HepG2 (cell line): Measurements from ENCODE around the gene ANKRD49. TPM values are rescaled to one million over a fixed set of nuclear protein-coding genes. Genes with fewer than 3 reads are reported as not detected.

ENCODE experiments used
- ATAC-seq: fragments of 200-7000 bp; cut with Tn5 transposase; 3 replicates; pipeline ENCODE4 v1.9.1; 2020; ENCODE audit warnings: mild to moderate bottlenecking, moderate library complexity
- BruUV-seq: library from RNA; stranded (reverse); fragments of 400-500 nt; replicated peaks from 2 replicates; lab custom pipeline; 2021; lab: Mats Ljungman, UMichigan
- CTCF ChIA-PET: fragments of 300-600 bp; formaldehyde crosslinking; extraction: SDS; loops from one replicate; lab custom pipeline; 2021; ENCODE audit warnings: low total read pairs, inconsistent platforms, low intra/inter-chr PET ratio; lab: Yijun Ruan, JAX
- POLR2A ChIA-PET: fragments of 350-600 bp; sonication (Branson Sonifier 250); formaldehyde crosslinking; loops from one replicate; lab custom pipeline; 2020; ENCODE audit warnings: antibody characterized with exemption, inconsistent platforms; lab: Yijun Ruan, JAX
- DNase-seq: peaks from one replicate; pipeline ENCODE4 v3.0.0-alpha.2; 2015; ENCODE audit warnings: low spot score
- FAIRE-seq: peaks from 3 replicates; lab custom pipeline; 2011; peaks lifted over from hg19 to GRCh38; lab: Jason Lieb, UNC
- H2AFZ ChIP-seq: one replicate; pipeline ENCODE4 v1.6.1; 2011; ENCODE audit warnings: low read length, inconsistent platforms
- H3K27ac ChIP-seq: fragments of 300-600 bp; 3 replicates; pipeline ENCODE4 v1.8.0; 2011; ENCODE audit warnings: mixed run types, mild to moderate bottlenecking, mixed read lengths, low read length, inconsistent platforms; ENCODE audit not compliant: insufficient read depth; ENCODE audit errors: extremely low read length
- H3K27me3 ChIP-seq, 2 experiments: fragments of 200-600 bp in 1 of 2; 2 replicates in 1 of 2; 3 replicates in 1 of 2; pipeline versions ENCODE4 v1.6.0 to v1.8.0; 2011; ENCODE audit warnings: low read length in 2 of 2, mild to moderate bottlenecking in 2 of 2, moderate library complexity in 2 of 2, inconsistent platforms in 1 of 2; ENCODE audit not compliant: insufficient read depth in 2 of 2, control insufficient read depth in 1 of 2
- H3K36me3 ChIP-seq, 2 experiments: fragments of 200-600 bp in 1 of 2; replicated peaks in 1 of 2; 2 replicates in 1 of 2; 3 replicates in 1 of 2; pipeline versions ENCODE4 v1.5.1 to v1.8.0; 2011; ENCODE audit warnings: low read length in 2 of 2, inconsistent platforms in 1 of 2; ENCODE audit not compliant: insufficient read depth in 2 of 2, control insufficient read depth in 1 of 2
- H3K4me1 ChIP-seq: 2 replicates; pipeline ENCODE4 v1.5.1; 2012; ENCODE audit warnings: low read length, inconsistent platforms; ENCODE audit not compliant: insufficient read depth
- H3K4me2 ChIP-seq: 2 replicates; pipeline ENCODE4 v1.6.0; 2011; ENCODE audit warnings: low read depth, low read length, inconsistent platforms
- H3K4me3 ChIP-seq, 3 experiments: fragments of 200-600 bp in 1 of 3; sonication (generic), shearing (Covaris generic) in 1 of 3; replicated peaks in 1 of 3; 2 replicates each; pipeline ENCODE4 v1.5.1; 2011 to 2016; ENCODE audit warnings: low read length in 3 of 3, inconsistent platforms in 2 of 3, low read depth in 2 of 3, mild to moderate bottlenecking in 2 of 3, control low read depth in 1 of 3, mixed read lengths in 1 of 3; ENCODE audit not compliant: insufficient read depth in 1 of 3
- H3K79me2 ChIP-seq: one replicate; pipeline ENCODE4 v1.6.1; 2011; ENCODE audit warnings: low read length, inconsistent platforms; ENCODE audit not compliant: insufficient read depth
- H3K9ac ChIP-seq: 2 replicates; pipeline ENCODE4 v1.6.0; 2011; ENCODE audit warnings: mild to moderate bottlenecking, low read depth, low read length, inconsistent platforms; ENCODE audit not compliant: insufficient read depth
- H3K9me3 ChIP-seq: 2 replicates; pipeline ENCODE4 v1.5.1; 2012; ENCODE audit warnings: mild to moderate bottlenecking, low read length
- H4K20me1 ChIP-seq: 2 replicates; pipeline ENCODE4 v1.6.0; 2011; ENCODE audit warnings: inconsistent platforms, mild to moderate bottlenecking, low read length, moderate library complexity; ENCODE audit not compliant: insufficient read depth
- CREM ChIP-seq, 2 experiments: sonication (generic) in 1 of 2; formaldehyde crosslinking in 1 of 2; IDR thresholded peaks; 2 replicates each; pipeline versions ENCODE4 v1.4.0 to v1.6.1; 2016 to 2020; ENCODE audit warnings: antibody characterized with exemption in 1 of 2, mild to moderate bottlenecking in 1 of 2, missing genetic modification reagents in 1 of 2
- FOXA1 ChIP-seq, 2 experiments: fragments of 450-650 bp in 1 of 2; sonication (generic) in 1 of 2; formaldehyde crosslinking in 1 of 2; IDR thresholded peaks; 2 replicates each; pipeline versions ENCODE4 v1.4.0 to v1.6.1; 2016 to 2020; ENCODE audit warnings: missing genetic modification reagents in 1 of 2
- FOXP1 ChIP-seq, 2 experiments: fragments of 450-650 bp in 1 of 2; IDR thresholded peaks; 2 replicates each; pipeline ENCODE4 v1.6.1; 2017 to 2018; ENCODE audit warnings: antibody characterized with exemption in 1 of 2
- HNRNPLL ChIP-seq: fragments of 200-400 bp; formaldehyde crosslinking; IDR thresholded peaks from 2 replicates; pipeline ENCODE4 v1.6.1; 2017; ENCODE audit warnings: mild to moderate bottlenecking, low read depth, low read length; ENCODE audit not compliant: poor library complexity, severe bottlenecking
- KMT2B ChIP-seq: IDR thresholded peaks from 2 replicates; pipeline ENCODE4 v1.6.1; 2016; ENCODE audit warnings: missing genetic modification reagents, missing compliant biosample characterization
- MYC ChIP-seq: sonication (generic); formaldehyde crosslinking; IDR thresholded peaks from 2 replicates; pipeline ENCODE4 v1.9.0; 2021; ENCODE audit warnings: missing genetic modification reagents, borderline replicate concordance
- POGZ ChIP-seq: sonication (generic); formaldehyde crosslinking; IDR thresholded peaks from 2 replicates; pipeline ENCODE4 v1.4.0; 2020; ENCODE audit warnings: mild to moderate bottlenecking, missing genetic modification reagents
- SRY ChIP-seq: sonication (generic); formaldehyde crosslinking; IDR thresholded peaks from 2 replicates; pipeline ENCODE4 v1.8.0; 2022; ENCODE audit warnings: mild to moderate bottlenecking, missing genetic modification reagents
- ZNF766 ChIP-seq: sonication (generic); formaldehyde crosslinking; IDR thresholded peaks from 2 replicates; pipeline ENCODE4 v1.5.0; 2020; ENCODE audit warnings: missing genetic modification reagents, borderline replicate concordance
- ZNF891 ChIP-seq: sonication (generic); formaldehyde crosslinking; IDR thresholded peaks from 2 replicates; pipeline ENCODE4 v1.5.0; 2020; ENCODE audit warnings: mild to moderate bottlenecking, missing genetic modification reagents
- WGBS: methylation state at CpG from one replicate; pipeline ENCODE4 v1.1.6; 2017; ENCODE audit warnings: low lambda C conversion rate; 5-methylcytosine and 5-hydroxymethylcytosine counted together
- in situ Hi-C: cut with HindIII; loops from 2 replicates; pipeline ENCODE4 v1.10.0; 2017; ENCODE audit warnings: low pct_unique_long_range_greater_than_20kb; ENCODE audit not compliant: extremely low pct_ligation_motif_present
- intact Hi-C: fragments of 100-400 bp; cut with micrococcal nuclease; formaldehyde crosslinking; loops from one replicate; pipeline ENCODE4 v1.10.0; 2022; ENCODE audit not compliant: unreplicated experiment
- polyA plus RNA-seq, 8 experiments: library from polyadenylated mRNA; depleted of rRNA in 3 of 8; stranded (reverse) in 7 of 8; unstranded in 1 of 8; fragments of >200 nt; fragmentation: Illumina TruSeq in 4 of 8; extraction: Trizol in 4 of 8; gene quantifications; 2 replicates each; pipeline versions ENCODE4 v1.2.1 to v1.2.3, GENCODE V29; 2011 to 2016; ENCODE audit warnings: low read depth in 4 of 8, missing spikeins in 1 of 8, mixed read lengths in 1 of 8; ENCODE audit not compliant: insufficient read depth in 1 of 8
- total RNA-seq, 5 experiments: library from RNA; depleted of rRNA; stranded (reverse); fragments of >200 nt; fragmentation: Illumina TruSeq; extraction: Trizol; gene quantifications; 2 replicates each; pipeline ENCODE4 v1.2.3, GENCODE V29; 2016; ENCODE audit warnings: low read depth in 1 of 5
- TF ChIP-seq, protein P1 (sequence below): sonication (generic); formaldehyde crosslinking; IDR thresholded peaks from 2 replicates; pipeline ENCODE4 v1.5.0; 2020; ENCODE audit warnings: mild to moderate bottlenecking, missing genetic modification reagents, moderate library complexity
- TF ChIP-seq, protein P2 (sequence below): sonication (generic); formaldehyde crosslinking; IDR thresholded peaks from 2 replicates; pipeline ENCODE4 v1.4.0; 2020; ENCODE audit warnings: missing genetic modification reagents, borderline replicate concordance
- TF ChIP-seq, protein P3 (sequence below): IDR thresholded peaks from 2 replicates; pipeline ENCODE4 v1.6.1; 2012; ENCODE audit warnings: low read depth, low read length, improper control_type of control experiment
- TF ChIP-seq, protein P4 (sequence below): sonication (generic); formaldehyde crosslinking; IDR thresholded peaks from 2 replicates; pipeline ENCODE4 v1.4.0; 2020; ENCODE audit warnings: mild to moderate bottlenecking, missing genetic modification reagents
- TF ChIP-seq, protein P5 (sequence below): IDR thresholded peaks from 2 replicates; pipeline ENCODE4 v1.6.1; 2012; ENCODE audit warnings: inconsistent platforms

The ANKRD49 gene
- total and polyA plus RNA-seq, 2 of the 13 experiments (the other 11 are each of a cell fraction or from before 2014, with no cell fraction given), result 14.2 to 14.3 TPM

DNA sequence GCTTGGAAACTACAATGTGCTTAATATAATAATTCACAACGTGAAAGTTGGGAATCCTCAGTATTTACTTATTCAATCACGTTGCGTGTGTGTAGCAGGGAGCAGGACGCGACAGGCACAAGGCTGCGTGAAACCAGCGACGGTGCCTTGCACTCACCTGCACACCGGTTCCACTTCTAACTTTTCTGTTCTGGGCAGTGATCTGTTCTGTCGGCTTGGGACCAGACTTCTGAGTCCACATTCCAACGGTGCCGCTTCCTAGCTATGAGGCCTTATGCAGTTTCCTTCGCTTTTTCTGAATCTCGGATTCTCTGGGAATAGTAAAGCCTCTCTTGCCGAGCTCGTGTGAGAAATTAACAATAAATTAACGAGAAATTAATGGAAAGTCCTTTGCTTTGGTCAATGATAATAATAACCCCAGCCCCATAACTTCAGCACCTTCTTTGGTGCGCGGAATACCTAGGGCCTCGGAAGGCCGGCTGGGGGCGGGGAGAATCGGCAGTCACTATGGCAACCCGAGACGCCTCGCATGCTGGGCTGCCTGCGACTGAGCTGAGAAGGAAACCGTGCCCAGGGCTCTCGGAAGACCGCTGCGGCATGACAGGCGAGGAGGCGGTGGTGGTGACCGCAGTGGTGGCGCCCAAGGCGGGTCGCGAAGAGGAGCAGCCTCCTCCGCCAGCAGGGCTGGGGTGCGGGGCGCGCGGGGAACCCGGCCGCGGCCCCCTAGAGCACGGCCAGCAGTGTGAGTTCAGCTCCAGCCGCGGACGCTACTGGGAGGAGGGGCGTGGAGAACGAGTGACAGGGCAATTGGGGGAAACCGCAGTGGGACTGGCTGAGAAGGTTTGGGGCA, 18.4 kb downstream of the ANKRD49 start, which contains the start of gene C11orf97:
Gene C11orf97 (plus strand): TSS at position 530 of the 850 bp plus-strand sequence. CDS start 68 bp downstream, at position 598.
- Histone ChIP-seq H2AFZ (no peak within 1 kb of the TSS), H4K20me1 (no peaks in the 10 kb centered on the region), H3K9ac (peak within 1 kb of the TSS; percentile 31; the same call in 1 of the 2 replicates), H3K27ac (peak within 1 kb of the TSS; percentile 23), H3K79me2 (no peaks in the 10 kb centered on the region), H3K4me1 (peaks cover 45% of the 10 kb centered on the region), H3K9me3 (no peaks in the 10 kb centered on the region), H3K4me2 (peak within 1 kb of the TSS; percentile 95), H3K4me3 (peak within 1 kb of the TSS; percentile 49 to 82 (median 71)), H3K27me3 (peaks cover 0 to 1% of the 10 kb centered on the region in 2 experiments; a peak in 1 of 5 replicates), H3K36me3 (no peaks in the 10 kb centered on the region)
- in situ Hi-C loops, result no loop called here
- FAIRE-seq (no peak), DNase-seq (peak; percentile 35), ATAC-seq (peak; percentile 89)
- 4% methylated on average over 20 of the region's 53 CpGs for WGBS
- ChIA-PET CTCF (no interaction called here), POLR2A (interaction anchor here (1.3 kb wide), 2 partner anchors 18 to 771 kb away, joined by 3 to 5 read pairs; partner anchors contain the start of genes ANKRD49, C11orf54, MRE11 and TAF1D)
- BruUV-seq, result no TSS peak
- intact Hi-C loops, result loop anchor here (10.0 kb wide), 1 partner anchor 553 kb away; the partner anchor contains the start of gene SRSF8
- TF ChIP-seq, protein P1, sequence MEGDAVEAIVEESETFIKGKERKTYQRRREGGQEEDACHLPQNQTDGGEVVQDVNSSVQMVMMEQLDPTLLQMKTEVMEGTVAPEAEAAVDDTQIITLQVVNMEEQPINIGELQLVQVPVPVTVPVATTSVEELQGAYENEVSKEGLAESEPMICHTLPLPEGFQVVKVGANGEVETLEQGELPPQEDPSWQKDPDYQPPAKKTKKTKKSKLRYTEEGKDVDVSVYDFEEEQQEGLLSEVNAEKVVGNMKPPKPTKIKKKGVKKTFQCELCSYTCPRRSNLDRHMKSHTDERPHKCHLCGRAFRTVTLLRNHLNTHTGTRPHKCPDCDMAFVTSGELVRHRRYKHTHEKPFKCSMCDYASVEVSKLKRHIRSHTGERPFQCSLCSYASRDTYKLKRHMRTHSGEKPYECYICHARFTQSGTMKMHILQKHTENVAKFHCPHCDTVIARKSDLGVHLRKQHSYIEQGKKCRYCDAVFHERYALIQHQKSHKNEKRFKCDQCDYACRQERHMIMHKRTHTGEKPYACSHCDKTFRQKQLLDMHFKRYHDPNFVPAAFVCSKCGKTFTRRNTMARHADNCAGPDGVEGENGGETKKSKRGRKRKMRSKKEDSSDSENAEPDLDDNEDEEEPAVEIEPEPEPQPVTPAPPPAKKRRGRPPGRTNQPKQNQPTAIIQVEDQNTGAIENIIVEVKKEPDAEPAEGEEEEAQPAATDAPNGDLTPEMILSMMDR (CRISPR knock-in tag), result peak; percentile 10; the same call in 1 of the 2 replicates
- TF ChIP-seq FOXA1 (IDR thresholded peaks at IDR 0.05) (no peak), FOXA1 (CRISPR knock-in tag; IDR thresholded peaks at IDR 0.05) (0 out of 2 replicates have a peak, but pooled peaks have one; percentile 5), POGZ (peak; percentile 40; the same call in 1 of the 2 replicates), CREM (IDR thresholded peaks at IDR 0.05) (no peak), CREM (CRISPR knock-in tag; IDR thresholded peaks at IDR 0.05) (no peak), HNRNPLL (peak; percentile 56), MYC (CRISPR knock-in tag) (no peak), KMT2B (CRISPR knock-in tag) (0 out of 2 replicates have a peak, but pooled peaks have one; percentile 46), ZNF891 (CRISPR knock-in tag) (no peak), ZNF766 (CRISPR knock-in tag) (0 out of 2 replicates have a peak, but pooled peaks have one; percentile 61), FOXP1 (IDR thresholded peaks at IDR 0.05) (no peak), FOXP1 (CRISPR knock-in tag; IDR thresholded peaks at IDR 0.05) (no peak), SRY (CRISPR knock-in tag) (no peak)
- TF ChIP-seq, protein P2, sequence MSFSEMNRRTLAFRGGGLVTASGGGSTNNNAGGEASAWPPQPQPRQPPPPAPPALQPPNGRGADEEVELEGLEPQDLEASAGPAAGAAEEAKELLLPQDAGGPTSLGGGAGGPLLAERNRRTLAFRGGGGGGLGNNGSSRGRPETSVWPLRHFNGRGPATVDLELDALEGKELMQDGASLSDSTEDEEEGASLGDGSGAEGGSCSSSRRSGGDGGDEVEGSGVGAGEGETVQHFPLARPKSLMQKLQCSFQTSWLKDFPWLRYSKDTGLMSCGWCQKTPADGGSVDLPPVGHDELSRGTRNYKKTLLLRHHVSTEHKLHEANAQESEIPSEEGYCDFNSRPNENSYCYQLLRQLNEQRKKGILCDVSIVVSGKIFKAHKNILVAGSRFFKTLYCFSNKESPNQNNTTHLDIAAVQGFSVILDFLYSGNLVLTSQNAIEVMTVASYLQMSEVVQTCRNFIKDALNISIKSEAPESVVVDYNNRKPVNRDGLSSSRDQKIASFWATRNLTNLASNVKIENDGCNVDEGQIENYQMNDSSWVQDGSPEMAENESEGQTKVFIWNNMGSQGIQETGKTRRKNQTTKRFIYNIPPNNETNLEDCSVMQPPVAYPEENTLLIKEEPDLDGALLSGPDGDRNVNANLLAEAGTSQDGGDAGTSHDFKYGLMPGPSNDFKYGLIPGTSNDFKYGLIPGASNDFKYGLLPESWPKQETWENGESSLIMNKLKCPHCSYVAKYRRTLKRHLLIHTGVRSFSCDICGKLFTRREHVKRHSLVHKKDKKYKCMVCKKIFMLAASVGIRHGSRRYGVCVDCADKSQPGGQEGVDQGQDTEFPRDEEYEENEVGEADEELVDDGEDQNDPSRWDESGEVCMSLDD, result no peak
- TF ChIP-seq, protein P3, sequence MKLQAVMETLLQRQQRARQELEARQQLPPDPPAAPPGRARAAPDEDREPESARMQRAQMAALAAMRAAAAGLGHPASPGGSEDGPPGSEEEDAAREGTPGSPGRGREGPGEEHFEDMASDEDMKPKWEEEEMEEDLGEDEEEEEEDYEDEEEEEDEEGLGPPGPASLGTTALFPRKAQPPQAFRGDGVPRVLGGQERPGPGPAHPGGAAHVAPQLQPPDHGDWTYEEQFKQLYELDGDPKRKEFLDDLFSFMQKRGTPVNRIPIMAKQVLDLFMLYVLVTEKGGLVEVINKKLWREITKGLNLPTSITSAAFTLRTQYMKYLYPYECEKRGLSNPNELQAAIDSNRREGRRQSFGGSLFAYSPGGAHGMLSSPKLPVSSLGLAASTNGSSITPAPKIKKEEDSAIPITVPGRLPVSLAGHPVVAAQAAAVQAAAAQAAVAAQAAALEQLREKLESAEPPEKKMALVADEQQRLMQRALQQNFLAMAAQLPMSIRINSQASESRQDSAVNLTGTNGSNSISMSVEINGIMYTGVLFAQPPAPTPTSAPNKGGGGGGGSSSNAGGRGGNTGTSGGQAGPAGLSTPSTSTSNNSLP, result no peak
- TF ChIP-seq, protein P4, sequence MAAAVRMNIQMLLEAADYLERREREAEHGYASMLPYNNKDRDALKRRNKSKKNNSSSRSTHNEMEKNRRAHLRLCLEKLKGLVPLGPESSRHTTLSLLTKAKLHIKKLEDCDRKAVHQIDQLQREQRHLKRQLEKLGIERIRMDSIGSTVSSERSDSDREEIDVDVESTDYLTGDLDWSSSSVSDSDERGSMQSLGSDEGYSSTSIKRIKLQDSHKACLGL (CRISPR knock-in tag), result peak; percentile 52; the same call in 1 of the 2 replicates
- TF ChIP-seq, protein P5, sequence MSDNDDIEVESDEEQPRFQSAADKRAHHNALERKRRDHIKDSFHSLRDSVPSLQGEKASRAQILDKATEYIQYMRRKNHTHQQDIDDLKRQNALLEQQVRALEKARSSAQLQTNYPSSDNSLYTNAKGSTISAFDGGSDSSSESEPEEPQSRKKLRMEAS, result peak; percentile 44
